ENCODE measurements around the gene KLF18. TPM values are rescaled to one million over a fixed set of nuclear protein-coding genes. Genes with fewer than 3 reads are reported as not detected.

The KLF18 gene
- total RNA-seq, 1 experiment from 2014 or later: not detected

- ChIA-PET POLR2A (ENCODE audit: low non-redundant PET) (no interaction called here), CTCF (interaction anchor here (0.9 kb wide), 1 partner anchor 120 kb away, joined by 3 read pairs; no protein-coding TSS in a partner anchor)
- intact Hi-C loops (cut with micrococcal nuclease; ENCODE audit: unreplicated experiment): no loop called here
- Histone ChIP-seq H3K4me1 (ENCODE audit: insufficient read depth, low read length, poor library complexity, severe bottlenecking) (peaks cover 40% of the 10 kb centered on the region), H3K4me3 (ENCODE audit: low read depth, low read length, poor library complexity, severe bottlenecking) (no peak overlapping the region), H3K9me3 (ENCODE audit: low read depth, low read length, poor library complexity, severe bottlenecking) (no peaks in the 10 kb centered on the region), H3K36me3 (ENCODE audit: insufficient read depth, low read length, poor library complexity, severe bottlenecking) (no peaks in the 10 kb centered on the region), H3K27ac (ENCODE audit: low read depth, low read length, poor library complexity, severe bottlenecking) (no peak overlapping the region), H3K27me3 (replicated peaks; ENCODE audit: insufficient read depth, low read depth, low read length, poor library complexity) (no peaks in the 10 kb centered on the region)
- DNase-seq (ENCODE audit: low spot score): no peak
- no peak for TF ChIP-seq CTCF (conservative IDR thresholded peaks at IDR 0.05; ENCODE audit: low read depth, low read length)
- no peak for TF ChIP-seq EZH2 (IDR thresholded peaks at IDR 0.05; ENCODE audit: borderline replicate concordance, low read depth, low read length, poor library complexity, severe bottlenecking)
- no TSS peak for BruUV-seq (replicated peaks)
These were observed 9.9 kb upstream of the KLF18 start for GRCh38 chr1:44151332-44151731.

- no peaks in the 10 kb centered on the region for H3K36me3 ChIP-seq (ENCODE audit: insufficient read depth, low read length, poor library complexity, severe bottlenecking)
- peaks cover 10% of the 10 kb centered on the region for H3K9me3 ChIP-seq (ENCODE audit: low read depth, low read length, poor library complexity, severe bottlenecking)
- BruUV-seq (replicated peaks): no TSS peak
- H3K27me3 ChIP-seq (replicated peaks; ENCODE audit: insufficient read depth, low read depth, low read length, poor library complexity): no peaks in the 10 kb centered on the region
- no peak for DNase-seq (ENCODE audit: low spot score)
- ChIA-PET POLR2A (ENCODE audit: low non-redundant PET) (no interaction called here), CTCF (no interaction called here)
- no peak overlapping the region for H3K27ac ChIP-seq (ENCODE audit: low read depth, low read length, poor library complexity, severe bottlenecking)
- intact Hi-C loops (cut with micrococcal nuclease; ENCODE audit: unreplicated experiment): no loop called here
- no peak for TF ChIP-seq CTCF (conservative IDR thresholded peaks at IDR 0.05; ENCODE audit: low read depth, low read length)
- no peak for TF ChIP-seq EZH2 (IDR thresholded peaks at IDR 0.05; ENCODE audit: borderline replicate concordance, low read depth, low read length, poor library complexity, severe bottlenecking)
- H3K4me1 ChIP-seq (ENCODE audit: insufficient read depth, low read length, poor library complexity, severe bottlenecking): peaks cover 16% of the 10 kb centered on the region
- H3K4me3 ChIP-seq (ENCODE audit: low read depth, low read length, poor library complexity, severe bottlenecking): no peak overlapping the region
These were observed 6.2 kb upstream of the KLF18 start for GRCh38 chr1:44147582-44147981.

- no peaks in the 10 kb centered on the region for H3K27me3 ChIP-seq (replicated peaks; ENCODE audit: insufficient read depth, low read depth, low read length, poor library complexity)
- H3K27ac ChIP-seq (ENCODE audit: low read depth, low read length, poor library complexity, severe bottlenecking): no peak overlapping the region
- DNase-seq (ENCODE audit: low spot score): no peak
- ChIA-PET POLR2A (ENCODE audit: low non-redundant PET) (no interaction called here), CTCF (no interaction called here)
- no peaks in the 10 kb centered on the region for H3K36me3 ChIP-seq (ENCODE audit: insufficient read depth, low read length, poor library complexity, severe bottlenecking)
- peaks cover 10% of the 10 kb centered on the region for H3K9me3 ChIP-seq (ENCODE audit: low read depth, low read length, poor library complexity, severe bottlenecking)
- intact Hi-C loops (cut with micrococcal nuclease; ENCODE audit: unreplicated experiment): no loop called here
- H3K4me3 ChIP-seq (ENCODE audit: low read depth, low read length, poor library complexity, severe bottlenecking): no peak overlapping the region
- no peak for TF ChIP-seq CTCF (conservative IDR thresholded peaks at IDR 0.05; ENCODE audit: low read depth, low read length)
- no peak for TF ChIP-seq EZH2 (IDR thresholded peaks at IDR 0.05; ENCODE audit: borderline replicate concordance, low read depth, low read length, poor library complexity, severe bottlenecking)
- no TSS peak for BruUV-seq (replicated peaks)
- peaks cover 9% of the 10 kb centered on the region for H3K4me1 ChIP-seq (ENCODE audit: insufficient read depth, low read length, poor library complexity, severe bottlenecking)
These were observed 5.3 kb upstream of the KLF18 start for GRCh38 chr1:44146536-44147361.

Data from A673 (cell line).